Measurements from ENCODE around the gene GDPD2.

GDPD2 gene

GRCh38 chrX:70445951-70446350 lies 22.8 kb downstream of the GDPD2 start:
- no peaks in the 10 kb centered on the region for H3K9me3 ChIP-seq (ENCODE audit: control insufficient read depth, insufficient read depth, low read depth, low read length)
- POLR2A ChIA-PET: no interaction called here

DNA sequence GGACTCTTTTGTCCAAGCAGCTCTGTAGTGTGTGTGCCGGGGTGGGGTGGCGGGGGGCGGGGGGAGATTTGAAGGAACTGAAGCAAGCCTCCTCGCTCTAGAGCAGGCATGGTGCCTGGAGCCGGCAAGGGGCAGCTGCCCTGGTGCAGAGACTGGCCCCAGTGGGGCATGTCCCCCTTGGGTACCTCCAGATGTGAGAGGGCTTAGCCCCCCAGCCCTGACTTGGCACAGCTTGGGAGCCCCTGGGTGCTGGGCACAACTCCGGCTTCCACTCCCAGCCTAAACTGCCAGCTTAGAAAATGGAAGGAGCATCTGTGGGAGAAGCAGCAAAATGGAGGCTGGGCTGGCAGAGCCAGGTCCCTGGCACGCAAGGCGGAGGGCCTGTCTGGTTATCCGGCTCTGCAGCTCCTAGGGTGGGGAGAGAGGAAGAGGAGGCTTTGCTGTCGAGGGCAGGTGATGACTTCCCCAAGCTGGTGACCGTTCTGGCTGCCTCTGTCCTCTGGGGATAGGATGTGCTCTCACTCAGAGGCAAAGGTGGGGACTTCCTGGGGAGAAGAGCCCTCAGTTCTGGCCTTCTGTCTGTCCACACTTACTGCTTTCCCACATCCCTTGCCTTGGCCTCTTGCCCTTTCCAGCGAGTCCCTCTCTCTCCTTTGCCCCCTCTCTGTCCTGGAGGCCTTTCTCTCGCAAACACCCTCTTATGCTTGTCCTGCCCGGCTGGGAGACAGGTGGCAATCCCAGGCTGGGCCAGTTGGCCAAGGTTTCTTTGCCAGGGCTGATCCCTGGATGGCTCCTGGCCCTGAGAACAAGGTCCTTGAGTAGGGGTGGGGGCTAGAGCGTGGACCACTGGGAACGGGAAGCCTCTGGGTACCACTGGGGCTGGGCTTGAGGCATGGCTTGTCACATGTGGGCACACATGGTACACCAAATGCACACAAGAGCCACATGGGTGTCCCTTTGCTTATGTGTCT lies 23.6 kb downstream of the GDPD2 start:
- Histone ChIP-seq H3K27ac (ENCODE audit: extremely low read depth, low read depth, low read length) (no peak overlapping the region), H3K36me3 (ENCODE audit: control insufficient read depth in 2 of 2, insufficient read depth in 1 of 2, low read length in 2 of 2) (no peaks in the 10 kb centered on the region), H3K9me3 (ENCODE audit: control insufficient read depth, insufficient read depth, low read depth, low read length) (no peaks in the 10 kb centered on the region), H3K4me3 (ENCODE audit: low read depth, low read length) (no peak overlapping the region), H3K4me1 (ENCODE audit: control insufficient read depth, insufficient read depth, low read length) (no peaks in the 10 kb centered on the region; the same call in 1 of the 2 replicates)
- ChIA-PET CTCF (no interaction called here), POLR2A (no interaction called here)
- TF ChIP-seq, protein P1, sequence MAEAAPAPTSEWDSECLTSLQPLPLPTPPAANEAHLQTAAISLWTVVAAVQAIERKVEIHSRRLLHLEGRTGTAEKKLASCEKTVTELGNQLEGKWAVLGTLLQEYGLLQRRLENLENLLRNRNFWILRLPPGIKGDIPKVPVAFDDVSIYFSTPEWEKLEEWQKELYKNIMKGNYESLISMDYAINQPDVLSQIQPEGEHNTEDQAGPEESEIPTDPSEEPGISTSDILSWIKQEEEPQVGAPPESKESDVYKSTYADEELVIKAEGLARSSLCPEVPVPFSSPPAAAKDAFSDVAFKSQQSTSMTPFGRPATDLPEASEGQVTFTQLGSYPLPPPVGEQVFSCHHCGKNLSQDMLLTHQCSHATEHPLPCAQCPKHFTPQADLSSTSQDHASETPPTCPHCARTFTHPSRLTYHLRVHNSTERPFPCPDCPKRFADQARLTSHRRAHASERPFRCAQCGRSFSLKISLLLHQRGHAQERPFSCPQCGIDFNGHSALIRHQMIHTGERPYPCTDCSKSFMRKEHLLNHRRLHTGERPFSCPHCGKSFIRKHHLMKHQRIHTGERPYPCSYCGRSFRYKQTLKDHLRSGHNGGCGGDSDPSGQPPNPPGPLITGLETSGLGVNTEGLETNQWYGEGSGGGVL (tag by site-specific recombination; IDR thresholded peaks at IDR 0.05): no peak
- no peak for TF ChIP-seq ZNF768 (tag by site-specific recombination; IDR thresholded peaks at IDR 0.05)
- TF ChIP-seq ZNF777 (tag by site-specific recombination; IDR thresholded peaks at IDR 0.05; ENCODE audit: borderline replicate concordance): no peak
- TF ChIP-seq ZXDB (tag by site-specific recombination; IDR thresholded peaks at IDR 0.05): no peak
- TF ChIP-seq HOXD13 (CRISPR knock-in tag; IDR thresholded peaks at IDR 0.05; ENCODE audit: borderline replicate concordance): no peak
- TF ChIP-seq ZNF488 (tag by site-specific recombination; IDR thresholded peaks at IDR 0.05): no peak
- TF ChIP-seq ZNF426 (tag by site-specific recombination; IDR thresholded peaks at IDR 0.05): no peak
- TF ChIP-seq IKZF3 (tag by site-specific recombination; IDR thresholded peaks at IDR 0.05): no peak
- TF ChIP-seq ZNF747 (tag by site-specific recombination; IDR thresholded peaks at IDR 0.05): no peak
- TF ChIP-seq ZNF16 (tag by site-specific recombination; IDR thresholded peaks at IDR 0.05; ENCODE audit: low read depth): no peak
- TF ChIP-seq, protein P2, sequence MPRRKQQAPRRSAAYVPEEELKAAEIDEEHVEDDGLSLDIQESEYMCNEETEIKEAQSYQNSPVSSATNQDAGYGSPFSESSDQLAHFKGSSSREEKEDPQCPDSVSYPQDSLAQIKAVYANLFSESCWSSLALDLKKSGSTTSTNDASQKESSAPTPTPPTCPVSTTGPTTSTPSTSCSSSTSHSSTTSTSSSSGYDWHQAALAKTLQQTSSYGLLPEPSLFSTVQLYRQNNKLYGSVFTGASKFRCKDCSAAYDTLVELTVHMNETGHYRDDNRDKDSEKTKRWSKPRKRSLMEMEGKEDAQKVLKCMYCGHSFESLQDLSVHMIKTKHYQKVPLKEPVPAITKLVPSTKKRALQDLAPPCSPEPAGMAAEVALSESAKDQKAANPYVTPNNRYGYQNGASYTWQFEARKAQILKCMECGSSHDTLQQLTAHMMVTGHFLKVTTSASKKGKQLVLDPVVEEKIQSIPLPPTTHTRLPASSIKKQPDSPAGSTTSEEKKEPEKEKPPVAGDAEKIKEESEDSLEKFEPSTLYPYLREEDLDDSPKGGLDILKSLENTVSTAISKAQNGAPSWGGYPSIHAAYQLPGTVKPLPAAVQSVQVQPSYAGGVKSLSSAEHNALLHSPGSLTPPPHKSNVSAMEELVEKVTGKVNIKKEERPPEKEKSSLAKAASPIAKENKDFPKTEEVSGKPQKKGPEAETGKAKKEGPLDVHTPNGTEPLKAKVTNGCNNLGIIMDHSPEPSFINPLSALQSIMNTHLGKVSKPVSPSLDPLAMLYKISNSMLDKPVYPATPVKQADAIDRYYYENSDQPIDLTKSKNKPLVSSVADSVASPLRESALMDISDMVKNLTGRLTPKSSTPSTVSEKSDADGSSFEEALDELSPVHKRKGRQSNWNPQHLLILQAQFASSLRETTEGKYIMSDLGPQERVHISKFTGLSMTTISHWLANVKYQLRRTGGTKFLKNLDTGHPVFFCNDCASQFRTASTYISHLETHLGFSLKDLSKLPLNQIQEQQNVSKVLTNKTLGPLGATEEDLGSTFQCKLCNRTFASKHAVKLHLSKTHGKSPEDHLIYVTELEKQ (tag by site-specific recombination; IDR thresholded peaks at IDR 0.05; ENCODE audit: borderline replicate concordance): no peak
- TF ChIP-seq ZNF155 (tag by site-specific recombination; IDR thresholded peaks at IDR 0.05): no peak
- no peak for TF ChIP-seq SP7 (tag by site-specific recombination; IDR thresholded peaks at IDR 0.05)
- no peak for TF ChIP-seq TRIM28 (IDR thresholded peaks at IDR 0.05; ENCODE audit: borderline replicate concordance, low read length)

More at GRCh38 chrX:70445951-70446350, 22.8 kb downstream of the GDPD2 start:
- H3K27ac ChIP-seq (ENCODE audit: extremely low read depth, low read depth, low read length): no peak overlapping the region
- no peaks in the 10 kb centered on the region for H3K4me1 ChIP-seq (ENCODE audit: control insufficient read depth, insufficient read depth, low read length)
- H3K36me3 ChIP-seq (ENCODE audit: control insufficient read depth in 2 of 2, insufficient read depth in 1 of 2, low read length in 2 of 2): no peaks in the 10 kb centered on the region
- CTCF ChIA-PET: no interaction called here
- no peak overlapping the region for H3K4me3 ChIP-seq (ENCODE audit: low read depth, low read length)
- TF ChIP-seq, protein P3, sequence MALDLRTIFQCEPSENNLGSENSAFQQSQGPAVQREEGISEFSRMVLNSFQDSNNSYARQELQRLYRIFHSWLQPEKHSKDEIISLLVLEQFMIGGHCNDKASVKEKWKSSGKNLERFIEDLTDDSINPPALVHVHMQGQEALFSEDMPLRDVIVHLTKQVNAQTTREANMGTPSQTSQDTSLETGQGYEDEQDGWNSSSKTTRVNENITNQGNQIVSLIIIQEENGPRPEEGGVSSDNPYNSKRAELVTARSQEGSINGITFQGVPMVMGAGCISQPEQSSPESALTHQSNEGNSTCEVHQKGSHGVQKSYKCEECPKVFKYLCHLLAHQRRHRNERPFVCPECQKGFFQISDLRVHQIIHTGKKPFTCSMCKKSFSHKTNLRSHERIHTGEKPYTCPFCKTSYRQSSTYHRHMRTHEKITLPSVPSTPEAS (tag by site-specific recombination; IDR thresholded peaks at IDR 0.05): peak; percentile 29; the same call in 1 of the 2 replicates
- TF ChIP-seq ZNF768 (tag by site-specific recombination; IDR thresholded peaks at IDR 0.05): no peak
